SKM-1 (cell line): ENCODE data around the gene JADE1.
A peak's percentile ranks its signal among the peaks of the same experiment; 100 is the strongest.

Experiments
- DNase-seq: peaks from one replicate; lab custom pipeline; 2025; ENCODE audit not compliant: unreplicated experiment; lab: John Stamatoyannopoulos, UW

The JADE1 gene

GRCh38 chr4:128810331-128810870, 901 bp downstream of the JADE1 start:
- peak; percentile 30 for DNase-seq

DNA sequence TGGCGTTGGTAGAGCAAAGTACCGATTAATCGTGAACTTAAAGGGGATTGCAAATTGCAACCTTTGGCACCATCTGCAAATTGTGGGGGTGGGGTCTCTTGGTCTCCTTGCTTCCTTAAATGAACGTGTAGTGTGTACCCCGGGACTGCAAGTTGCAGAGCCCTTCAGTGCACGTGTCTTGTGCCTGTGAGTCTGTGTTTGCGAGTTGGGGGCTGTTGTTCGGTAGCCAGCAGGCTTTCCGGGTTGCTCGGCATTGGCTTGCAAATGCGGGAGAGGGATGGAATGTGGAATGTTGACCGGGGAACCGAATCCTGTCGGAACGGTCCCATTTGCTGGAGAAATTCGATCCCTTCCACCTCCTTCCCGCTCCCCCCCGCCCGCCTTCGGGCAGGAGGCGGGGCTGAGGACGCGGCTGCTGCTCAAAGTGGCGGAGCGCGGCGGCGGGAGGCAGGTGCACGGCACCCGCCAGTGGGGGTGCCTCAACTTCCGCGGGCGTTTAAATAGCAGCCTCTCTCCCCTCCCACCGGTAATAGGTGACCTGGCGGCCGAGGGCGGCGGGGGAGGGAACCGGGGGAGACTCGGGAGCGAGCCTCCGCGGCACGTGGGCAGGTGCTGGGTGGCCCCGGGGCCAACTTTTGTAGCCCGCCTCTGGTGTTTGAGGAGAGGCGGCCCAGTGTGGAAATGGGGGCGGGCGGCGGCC, 1.5 kb downstream of the JADE1 start:
- DNase-seq: peak; percentile 66

DNA sequence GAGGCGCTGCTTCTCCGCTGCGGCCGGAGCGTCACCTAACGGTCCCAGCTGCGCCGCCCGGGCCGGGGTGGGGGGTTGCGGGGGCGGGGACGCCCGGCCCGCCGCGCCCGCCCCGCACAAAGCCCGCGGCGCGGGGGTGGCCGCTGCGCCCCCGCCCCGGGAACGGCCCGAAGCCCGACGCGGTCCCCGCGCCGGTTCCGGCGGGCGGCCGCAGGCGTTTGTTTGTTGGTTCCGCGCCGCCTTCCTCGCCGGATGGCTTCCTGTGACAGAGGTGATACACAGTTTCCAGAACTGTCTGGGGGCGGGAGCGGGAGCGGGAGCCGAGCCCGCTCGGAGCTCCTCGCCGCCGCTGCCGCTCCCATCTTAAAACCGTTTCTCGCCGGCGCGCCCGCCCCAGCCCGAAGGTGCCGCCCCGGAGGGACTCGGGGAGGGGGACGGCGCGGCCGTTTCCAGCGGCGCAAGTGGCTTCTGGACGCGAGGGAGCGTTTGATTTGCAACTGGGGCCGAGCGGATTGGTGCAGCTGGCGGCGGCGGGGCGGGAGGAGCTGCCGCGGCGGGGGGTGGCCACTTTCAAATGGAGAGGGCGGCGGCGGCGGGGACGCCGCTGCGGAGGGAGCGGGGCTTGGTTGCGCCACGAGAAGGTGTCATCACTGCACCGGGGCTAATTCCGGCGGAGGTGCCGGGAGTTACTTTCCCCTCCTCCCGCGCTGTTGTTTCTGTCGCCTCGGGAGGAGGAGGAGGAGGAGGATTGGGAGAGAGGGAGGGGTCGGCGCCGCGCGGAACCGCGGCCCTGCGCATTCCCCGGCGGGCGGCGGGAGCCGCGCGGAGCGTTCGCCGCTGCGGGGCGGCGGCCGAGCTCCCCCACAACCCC, 2.3 kb downstream of the JADE1 start:
- peak; percentile 84 for DNase-seq

GRCh38 chr4:128812442-128813235, 3.1 kb downstream of the JADE1 start:
- no peak for DNase-seq

DNA sequence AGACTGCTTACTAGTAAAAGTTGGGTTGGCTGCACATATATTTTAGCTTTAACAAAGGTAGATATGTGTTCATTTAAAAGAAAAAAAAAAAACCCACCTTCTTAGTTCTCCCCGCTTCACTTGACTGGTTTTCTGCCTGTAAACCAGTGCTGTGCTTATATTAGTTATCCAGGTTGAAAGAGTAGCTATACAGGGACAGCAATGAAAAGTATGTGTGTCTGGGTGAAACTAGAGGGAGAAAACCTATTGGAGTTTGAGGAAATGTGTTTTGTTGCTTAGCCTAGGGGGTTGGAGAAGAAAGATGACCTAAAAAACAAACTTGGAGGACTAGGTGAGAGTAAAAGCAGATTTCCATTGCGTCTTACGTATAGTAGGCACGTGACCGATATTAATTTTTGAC, 4.5 kb downstream of the JADE1 start:
- DNase-seq: no peak

DNA sequence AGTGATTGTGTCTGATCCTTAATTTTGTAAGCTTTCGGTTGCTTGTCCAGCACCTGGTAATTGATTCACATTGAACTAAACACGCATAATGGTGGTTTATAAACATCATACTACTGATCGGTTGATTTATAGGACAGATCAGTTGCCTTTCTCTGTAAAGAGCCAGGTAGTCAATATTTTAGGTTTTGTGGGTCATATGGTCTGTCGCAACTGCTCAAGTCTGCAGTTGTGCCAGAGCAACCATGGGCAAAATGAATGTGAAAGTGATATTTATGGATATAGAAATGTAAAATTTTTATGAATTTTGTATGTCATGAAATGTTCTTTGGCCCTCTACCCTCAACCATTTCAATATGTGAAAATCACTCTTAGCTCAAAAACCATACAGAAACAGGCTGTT, 8.9 kb downstream of the JADE1 start:
- DNase-seq: no peak

DNA sequence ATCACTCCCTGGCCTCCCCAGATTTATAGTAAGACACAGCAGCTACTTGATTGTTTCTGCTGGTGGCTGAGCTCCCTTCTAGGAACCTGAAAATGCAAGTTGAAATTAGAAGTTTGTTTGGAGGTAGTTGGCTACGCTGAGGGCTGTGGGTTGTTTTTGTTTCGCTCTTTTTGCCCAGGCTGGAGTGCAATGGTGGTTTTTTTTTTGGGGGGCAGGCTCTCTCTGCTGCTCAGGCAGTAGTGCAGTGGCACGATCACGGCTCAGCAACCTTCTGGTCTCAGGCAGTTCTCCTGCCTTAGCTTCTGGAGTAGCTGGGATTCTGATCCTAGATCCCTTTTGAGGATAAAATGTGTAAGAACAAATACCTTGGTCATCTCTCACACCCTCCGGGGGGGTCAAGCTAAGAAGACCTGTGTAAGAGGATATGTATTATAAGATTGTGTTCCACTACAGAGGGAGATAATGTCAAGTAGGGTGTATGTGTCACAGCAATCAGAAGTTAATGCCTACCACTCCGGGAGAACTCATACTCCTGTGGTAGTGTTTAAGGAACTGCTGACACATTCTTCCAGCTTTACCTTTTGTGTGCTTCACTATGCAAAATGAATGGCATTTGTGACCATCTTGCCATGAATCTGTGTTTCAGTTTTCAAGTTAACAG, 9.7 kb downstream of the JADE1 start:
- DNase-seq: no peak

DNA sequence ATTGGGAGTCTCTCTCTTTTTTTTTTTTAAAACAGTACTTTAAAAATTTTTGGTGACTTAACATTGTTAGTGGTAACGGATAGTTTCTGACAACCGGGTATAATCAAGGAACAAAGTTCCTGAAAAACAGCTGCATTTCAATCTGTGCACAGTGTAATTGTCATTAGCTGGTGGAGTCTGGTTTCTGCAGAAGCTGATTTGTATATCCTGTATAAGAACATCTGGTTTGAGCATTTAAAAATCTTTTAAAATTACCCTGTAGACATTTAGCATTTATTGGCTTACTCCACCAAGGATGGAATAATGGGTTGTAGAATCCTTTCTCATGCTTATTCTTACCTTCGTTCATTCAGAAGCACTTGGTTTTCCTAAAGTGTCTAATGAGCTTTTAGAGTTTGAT, 11.2 kb downstream of the JADE1 start:
- DNase-seq: no peak

GRCh38 chr4:128821151-128821550, 11.7 kb downstream of the JADE1 start:
- DNase-seq: no peak

GRCh38 chr4:128823025-128823661, 13.6 kb downstream of the JADE1 start:
- no peak for DNase-seq

DNA sequence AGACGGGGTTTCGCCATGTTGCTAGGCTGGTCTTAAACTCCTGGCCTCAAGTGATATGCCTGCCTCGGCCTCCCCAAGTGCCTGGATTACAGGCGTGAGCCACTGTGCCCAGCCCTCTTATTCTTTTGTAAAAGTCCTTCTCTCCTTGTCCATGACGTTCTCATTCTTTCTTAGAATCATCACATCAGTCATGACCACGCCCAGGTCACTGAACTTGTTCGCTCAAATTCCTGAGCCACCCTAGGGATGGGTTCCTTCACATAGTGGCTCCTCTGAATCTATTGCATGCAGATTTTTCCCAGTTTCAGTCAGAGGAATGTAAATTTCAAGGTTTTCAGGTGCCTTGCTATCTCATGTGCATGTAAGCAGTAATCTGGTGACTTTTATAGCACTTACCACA, 15.7 kb downstream of the JADE1 start:
- DNase-seq: no peak

- no peak for DNase-seq
Observed at GRCh38 chr4:128827296-128827695, 17.8 kb downstream of the JADE1 start.

GRCh38 chr4:128830906-128831503, 21.5 kb downstream of the JADE1 start:
- DNase-seq: no peak

DNA sequence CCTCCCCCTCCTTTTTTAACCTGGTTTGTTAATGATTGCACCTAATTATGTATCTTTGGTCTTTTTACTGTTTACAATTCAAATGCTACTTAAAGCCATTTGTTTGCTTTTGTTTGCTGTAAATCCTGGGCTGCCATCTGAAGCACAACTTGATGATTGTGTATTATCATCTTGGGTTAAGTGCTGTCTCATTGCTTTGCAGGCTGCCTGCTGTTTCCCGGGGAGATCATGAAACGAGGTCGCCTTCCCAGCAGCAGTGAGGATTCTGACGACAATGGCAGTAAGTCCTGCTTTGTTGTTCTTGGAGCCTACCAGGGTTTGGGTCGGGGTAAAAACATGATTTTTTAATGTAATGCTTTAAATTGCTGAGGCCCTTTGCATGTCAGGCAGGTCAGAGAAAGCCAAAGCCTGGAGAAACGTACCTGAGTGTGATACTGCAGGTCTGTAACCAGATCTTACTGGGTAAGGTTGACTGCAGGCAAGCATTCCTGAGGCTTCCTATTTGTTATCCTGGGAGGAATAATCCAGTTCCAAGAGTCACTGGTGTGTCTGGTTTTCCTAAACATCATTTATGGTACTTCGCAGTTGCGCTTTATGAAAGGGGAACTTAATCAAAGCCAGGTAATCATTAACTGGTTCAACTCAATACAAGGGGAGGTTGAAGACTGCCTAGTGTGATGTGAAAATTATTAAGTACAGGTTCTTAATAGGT, 22.2 kb downstream of the JADE1 start:
- no peak for DNase-seq

DNA sequence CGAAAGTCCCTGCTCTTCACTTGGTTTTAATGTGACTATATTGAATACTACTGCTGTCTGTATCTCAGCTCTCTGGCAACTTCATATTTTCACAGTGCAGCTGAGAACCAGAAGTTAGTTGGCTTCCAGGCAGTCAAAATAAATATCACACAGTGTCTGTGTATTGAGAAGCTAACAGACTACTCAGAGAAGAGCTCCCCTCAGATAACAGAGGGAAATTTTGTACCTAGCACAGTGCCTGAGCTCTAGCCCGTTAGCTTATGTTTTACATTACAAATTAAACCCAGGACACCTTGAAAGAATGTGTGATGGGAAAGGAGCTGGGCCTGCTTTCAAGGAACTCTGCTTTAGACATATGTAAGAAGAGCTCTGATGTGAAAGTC, 22.7 kb downstream of the JADE1 start:
- no peak for DNase-seq

GRCh38 chr4:128835498-128836222, 26.2 kb downstream of the JADE1 start:
- DNase-seq: no peak

DNA sequence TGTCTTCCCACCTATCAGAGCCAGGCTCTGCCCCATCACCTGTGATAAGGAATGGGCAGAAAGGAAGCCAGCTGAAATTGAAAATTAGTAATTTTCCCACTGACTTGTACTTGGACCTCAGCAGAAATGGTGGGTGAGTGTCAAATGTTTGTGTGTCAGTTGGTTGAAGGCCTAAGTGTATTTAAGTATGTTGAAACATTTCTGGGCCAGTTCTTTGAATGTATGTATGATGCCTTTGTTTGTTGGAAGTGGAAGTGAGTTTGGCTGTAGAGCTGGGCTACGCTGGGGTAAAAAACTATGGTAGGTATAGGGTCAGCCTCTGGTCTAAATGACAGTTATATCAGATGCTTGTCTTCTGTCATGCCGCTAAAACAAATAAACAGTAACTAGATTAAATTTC, 27.7 kb downstream of the JADE1 start:
- DNase-seq: no peak

DNA sequence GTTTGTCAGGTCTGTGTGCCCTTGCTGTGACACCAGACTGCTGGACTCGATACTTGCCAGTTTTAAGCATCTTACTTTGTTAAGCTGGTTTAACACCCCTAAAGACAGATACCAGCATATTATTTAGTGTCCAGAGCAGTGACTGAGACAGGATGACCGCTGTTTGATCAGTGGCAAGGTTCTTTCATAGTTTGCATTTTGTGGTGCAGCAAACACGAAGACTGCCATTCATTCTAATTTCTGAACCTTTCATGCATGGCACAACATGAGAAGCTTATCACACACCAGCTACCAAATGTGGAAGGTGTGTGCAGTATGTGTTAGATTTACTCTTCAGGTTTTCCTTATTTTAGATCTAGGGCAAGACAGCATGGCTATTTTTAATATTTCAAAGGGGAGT, 28.2 kb downstream of the JADE1 start:
- no peak for DNase-seq
